H9 (cell line): ENCODE results near the gene SLC24A2. TPM values are rescaled to one million over a fixed set of nuclear protein-coding genes. Genes with fewer than 3 reads are reported as not detected.

ENCODE experiments used
- DNase-seq: peaks from one replicate; pipeline ENCODE4 v3.0.0-alpha.2; 2017
- H2AFZ ChIP-seq: one replicate; pipeline ENCODE4 v1.6.1; 2013; ENCODE audit warnings: mild to moderate bottlenecking, low read length, control low read depth, moderate library complexity
- H2AK5ac ChIP-seq: 2 replicates; pipeline ENCODE4 v1.6.1; 2013; ENCODE audit warnings: low read length, control low read depth, mixed read lengths; ENCODE audit not compliant: insufficient read length
- H2BK120ac ChIP-seq: one replicate; pipeline ENCODE4 v1.6.1; 2013; ENCODE audit warnings: low read depth, mild to moderate bottlenecking, low read length, control low read depth, inconsistent platforms; ENCODE audit not compliant: poor library complexity, severe bottlenecking
- H2BK12ac ChIP-seq: 2 replicates; pipeline ENCODE4 v1.6.1; 2013; ENCODE audit warnings: low read length, control low read depth, mixed read lengths, low read depth; ENCODE audit not compliant: insufficient read length
- H2BK15ac ChIP-seq: 2 replicates; pipeline ENCODE4 v1.6.1; 2013; ENCODE audit warnings: low read depth, low read length, control low read depth
- H2BK20ac ChIP-seq: one replicate; pipeline ENCODE4 v1.6.1; 2013; ENCODE audit warnings: low read depth, mild to moderate bottlenecking, low read length, control low read depth, inconsistent platforms; ENCODE audit not compliant: poor library complexity, severe bottlenecking
- H2BK5ac ChIP-seq: 2 replicates; pipeline ENCODE4 v1.6.1; 2013; ENCODE audit warnings: low read length, control low read depth, mixed read lengths; ENCODE audit not compliant: insufficient read length
- H3K14ac ChIP-seq: 2 replicates; pipeline ENCODE4 v1.6.1; 2013; ENCODE audit warnings: low read length, control low read depth; ENCODE audit not compliant: insufficient read depth
- H3K18ac ChIP-seq: 2 replicates; pipeline ENCODE4 v1.6.1; 2013; ENCODE audit warnings: low read depth, mild to moderate bottlenecking, mixed read lengths, low read length, control low read depth; ENCODE audit not compliant: insufficient read length
- H3K23ac ChIP-seq: 2 replicates; pipeline ENCODE4 v1.6.1; 2013; ENCODE audit warnings: low read length, control low read depth, mixed read lengths, low read depth; ENCODE audit not compliant: insufficient read length
- H3K23me2 ChIP-seq: 2 replicates; pipeline ENCODE4 v1.6.1; 2013; ENCODE audit warnings: low read depth, mild to moderate bottlenecking, mixed read lengths, low read length, control low read depth; ENCODE audit not compliant: insufficient read length, poor library complexity, severe bottlenecking
- H3K27ac ChIP-seq: 2 replicates; pipeline ENCODE4 v1.5.1; 2013; ENCODE audit warnings: low read length, control low read depth, mixed read lengths, low read depth; ENCODE audit not compliant: insufficient read length
- H3K27me3 ChIP-seq: 2 replicates; pipeline ENCODE4 v1.6.1; 2013; ENCODE audit warnings: low read length, control low read depth, inconsistent platforms; ENCODE audit not compliant: insufficient read depth
- H3K4ac ChIP-seq: 2 replicates; pipeline ENCODE4 v1.6.1; 2013; ENCODE audit warnings: low read depth, mild to moderate bottlenecking, control low read depth, inconsistent platforms, low read length, moderate library complexity
- H3K4me1 ChIP-seq: 2 replicates; pipeline ENCODE4 v1.6.1; 2013; ENCODE audit warnings: low read length, control low read depth, inconsistent platforms; ENCODE audit not compliant: insufficient read depth
- H3K4me2 ChIP-seq: 2 replicates; pipeline ENCODE4 v1.6.1; 2013; ENCODE audit warnings: low read length, control low read depth, mixed read lengths; ENCODE audit not compliant: insufficient read length, insufficient read depth
- H3K56ac ChIP-seq: 2 replicates; pipeline ENCODE4 v1.6.1; 2013; ENCODE audit warnings: low read depth, mild to moderate bottlenecking, mixed read lengths, low read length, control low read depth; ENCODE audit not compliant: insufficient read length
- H3K79me1 ChIP-seq: 2 replicates; pipeline ENCODE4 v1.6.1; 2013; ENCODE audit warnings: low read depth, mild to moderate bottlenecking, moderate library complexity, low read length, control low read depth, inconsistent platforms; ENCODE audit not compliant: insufficient read depth, poor library complexity, severe bottlenecking
- H3K79me2 ChIP-seq: 2 replicates; pipeline ENCODE4 v1.6.1; 2013; ENCODE audit warnings: low read length, control low read depth, inconsistent platforms; ENCODE audit not compliant: insufficient read depth
- H3K9ac ChIP-seq: 2 replicates; pipeline ENCODE4 v1.6.1; 2013; ENCODE audit warnings: low read length, control low read depth, mixed read lengths; ENCODE audit not compliant: insufficient read length; ENCODE audit errors: extremely low read depth
- H3K9me3 ChIP-seq: one replicate; pipeline ENCODE4 v1.6.1; 2013; ENCODE audit warnings: low read depth, low read length, inconsistent platforms; ENCODE audit not compliant: control insufficient read depth
- H3T11ph ChIP-seq: one replicate; pipeline ENCODE4 v1.6.1; 2013; ENCODE audit warnings: mild to moderate bottlenecking, low read length, control low read depth, inconsistent platforms
- H4K20me1 ChIP-seq: one replicate; pipeline ENCODE4 v1.6.1; 2013; ENCODE audit not compliant: control insufficient read depth, insufficient read length, insufficient read depth
- H4K5ac ChIP-seq: 2 replicates; pipeline ENCODE4 v1.6.1; 2013; ENCODE audit warnings: low read depth, mild to moderate bottlenecking, mixed read lengths, low read length, control low read depth; ENCODE audit not compliant: insufficient read length
- H4K8ac ChIP-seq: replicated peaks from 2 replicates; pipeline ENCODE4 v1.6.1; 2013; ENCODE audit warnings: low read length, control low read depth, mixed read lengths, low read depth; ENCODE audit not compliant: insufficient read length
- H4K91ac ChIP-seq: 2 replicates; pipeline ENCODE4 v1.6.1; 2013; ENCODE audit warnings: low read depth, mild to moderate bottlenecking, moderate library complexity, mixed read lengths, low read length, control low read depth; ENCODE audit not compliant: insufficient read length
- H3K27ac Mint-ChIP-seq, 3 experiments: 2 replicates in 2 of 3; 3 replicates in 1 of 3; pipeline ENCODE4 v1.8.0; 2020 to 2021; ENCODE audit warnings: mixed read lengths in 3 of 3, mild to moderate bottlenecking in 1 of 3, moderate library complexity in 1 of 3
- H3K27me3 Mint-ChIP-seq: 2 replicates; pipeline ENCODE4 v1.8.0; 2021; ENCODE audit warnings: low read depth, mild to moderate bottlenecking, moderate library complexity, mixed read lengths
- H3K36me3 Mint-ChIP-seq, 3 experiments: 2 replicates in 2 of 3; 3 replicates in 1 of 3; pipeline ENCODE4 v1.8.0; 2020 to 2021; ENCODE audit warnings: low read depth in 3 of 3, mixed read lengths in 3 of 3; ENCODE audit not compliant: insufficient read depth in 1 of 3
- H3K4me1 Mint-ChIP-seq, 2 experiments: 2 replicates each; pipeline ENCODE4 v1.8.0; 2020; ENCODE audit warnings: mixed read lengths in 2 of 2
- H3K4me3 Mint-ChIP-seq, 2 experiments: 2 replicates in 1 of 2; 3 replicates in 1 of 2; pipeline ENCODE4 v1.8.0; 2020 to 2021; ENCODE audit warnings: mild to moderate bottlenecking in 2 of 2, mixed read lengths in 2 of 2, moderate library complexity in 1 of 2
- H3K9me3 Mint-ChIP-seq, 2 experiments: 2 replicates in 1 of 2; 3 replicates in 1 of 2; pipeline ENCODE4 v1.8.0; 2020; ENCODE audit warnings: mild to moderate bottlenecking in 2 of 2, mixed read lengths in 2 of 2, moderate library complexity in 1 of 2
- CTCF ChIP-seq: fragments of 200-600 bp; sonication (generic); conservative IDR thresholded peaks from 3 replicates; pipeline ENCODE4 v1.8.0; 2021; ENCODE audit warnings: antibody characterized with exemption, mild to moderate bottlenecking
- WGBS: extraction: QIAGEN DNeasy Blood & Tissue Kit; methylation state at CpG from one replicate; pipeline ENCODE4 v1.1.7; 2013; ENCODE audit warnings: missing lambda C conversion rate, low lambda C conversion rate, mixed read lengths; ENCODE audit not compliant: insufficient read length; ENCODE audit errors: extremely low coverage; 5-methylcytosine and 5-hydroxymethylcytosine counted together
- total RNA-seq: library from RNA; stranded (reverse); gene quantifications from 2 replicates; pipeline ENCODE4 v1.2.1, GENCODE V29; 2021

The SLC24A2 gene
- total RNA-seq, 1 experiment from 2014 or later: 6.2 TPM

GRCh38 chr9:19787672-19788071, 1.2 kb downstream of the SLC24A2 start:
- H2BK5ac ChIP-seq: no peak overlapping the region
- no peaks in the 10 kb centered on the region for H3K79me1 ChIP-seq
- H4K91ac ChIP-seq: no peak overlapping the region
- H3K23ac ChIP-seq: no peak overlapping the region
- H2BK15ac ChIP-seq: no peak overlapping the region
- Mint-ChIP-seq H3K9me3 (peaks cover 3 to 5% of the 10 kb centered on the region in 2 experiments; a peak in 3 of 5 replicates), H3K36me3 (peaks cover 5 to 20% (median 19%) of the 10 kb centered on the region in 3 experiments; a peak in 5 of 7 replicates), H3K4me1 (peaks cover 30 to 37% of the 10 kb centered on the region in 2 experiments), H3K4me3 (peak overlapping the region; percentile 80 to 89), H3K27ac (no peak overlapping the region), H3K27me3 (peaks cover 18% of the 10 kb centered on the region)
- no peak overlapping the region for H3K56ac ChIP-seq
- H4K20me1 ChIP-seq: no peaks in the 10 kb centered on the region
- no peak overlapping the region for H4K8ac ChIP-seq
- H3K27me3 ChIP-seq: peaks cover 2% of the 10 kb centered on the region; the same call in 1 of the 2 replicates
- no peak for DNase-seq
- no peak overlapping the region for H3T11ph ChIP-seq
- H2BK12ac ChIP-seq: no peak overlapping the region
- WGBS: no CpG with 5 or more reads among the region's 4 CpGs
- no peak overlapping the region for H2AFZ ChIP-seq
- no peak for TF ChIP-seq CTCF
- H3K4me2 ChIP-seq: peak overlapping the region; percentile 32
- H2BK120ac ChIP-seq: no peak overlapping the region
- peaks cover 5% of the 10 kb centered on the region; the same call in 1 of the 2 replicates for H3K4me1 ChIP-seq
- H3K9me3 ChIP-seq: peaks cover 6% of the 10 kb centered on the region
- H3K23me2 ChIP-seq: peaks cover 6% of the 10 kb centered on the region
- H2BK20ac ChIP-seq: no peak overlapping the region
- H2AK5ac ChIP-seq: no peak overlapping the region
- no peak overlapping the region for H3K9ac ChIP-seq
- no peak overlapping the region for H4K5ac ChIP-seq
- H3K79me2 ChIP-seq: no peaks in the 10 kb centered on the region
- no peak overlapping the region for H3K14ac ChIP-seq
- H3K4ac ChIP-seq: no peak overlapping the region
- H3K27ac ChIP-seq: no peak overlapping the region
- no peak overlapping the region for H3K18ac ChIP-seq
